Rectal smooth muscle tissue (tissue), 1 donor: ENCODE measurements around the gene GABRB3.

Experiments
- H3K27ac ChIP-seq: one replicate; pipeline ENCODE4 v1.7.0; 2013; ENCODE audit warnings: low read depth, low read length, inconsistent platforms
- H3K27me3 ChIP-seq: one replicate; pipeline ENCODE4 v1.7.0; 2013; ENCODE audit warnings: low read length; ENCODE audit not compliant: control insufficient read depth, insufficient read depth
- H3K36me3 ChIP-seq: one replicate; pipeline ENCODE4 v1.7.0; 2013; ENCODE audit warnings: low read length; ENCODE audit not compliant: control insufficient read depth, insufficient read depth
- H3K4me1 ChIP-seq: one replicate; pipeline ENCODE4 v1.7.0; 2013; ENCODE audit warnings: low read length; ENCODE audit not compliant: control insufficient read depth, insufficient read depth
- H3K4me3 ChIP-seq: one replicate; pipeline ENCODE4 v1.7.0; 2013; ENCODE audit warnings: low read length
- H3K9ac ChIP-seq: one replicate; pipeline ENCODE4 v1.7.0; 2013; ENCODE audit warnings: low read length

The GABRB3 gene

DNA sequence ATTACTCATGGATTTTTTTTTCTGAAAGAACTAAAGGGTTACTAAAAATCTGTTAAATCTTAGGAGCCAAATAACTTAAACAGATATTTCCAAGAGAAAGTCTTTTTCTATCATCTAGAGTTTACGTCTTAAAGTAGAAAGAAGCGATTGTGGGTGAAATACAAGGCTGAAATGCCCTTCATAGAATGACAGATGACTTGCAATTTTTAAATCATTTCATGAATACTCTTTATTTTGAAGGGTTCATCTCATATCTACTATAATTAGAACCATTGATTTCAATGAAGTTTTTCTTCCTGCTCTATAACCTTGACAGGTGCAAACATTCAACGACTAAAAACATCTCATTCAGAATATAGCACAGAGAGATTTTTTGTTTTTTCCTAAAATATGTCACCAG lies 217.0 kb downstream of the GABRB3 start:
- Histone ChIP-seq H3K4me1 (no peaks in the 10 kb centered on the region), H3K27me3 (no peaks in the 10 kb centered on the region), H3K4me3 (no peak overlapping the region), H3K9ac (no peak overlapping the region), H3K36me3 (no peaks in the 10 kb centered on the region), H3K27ac (no peak overlapping the region)

DNA sequence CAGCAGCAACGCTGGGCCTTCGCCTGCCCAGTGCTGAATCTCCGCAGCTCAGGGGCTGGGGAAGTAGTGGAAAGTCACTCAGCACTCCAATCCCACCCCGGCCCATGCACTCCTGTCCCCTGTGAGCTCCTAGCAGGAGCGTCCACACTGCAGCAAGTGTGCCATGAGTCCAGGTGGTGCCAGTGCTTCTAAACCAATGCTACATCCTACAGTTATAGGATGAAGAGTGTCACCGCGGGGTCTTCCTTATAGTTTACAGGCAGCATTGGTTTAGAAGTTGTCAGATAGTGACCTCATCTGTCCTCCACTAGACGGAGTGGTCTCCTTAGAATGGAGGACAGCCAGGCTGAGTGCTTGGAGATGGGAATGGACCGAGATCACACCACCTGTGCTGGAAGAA lies 221.4 kb downstream of the GABRB3 start:
- Histone ChIP-seq H3K4me3 (no peak overlapping the region), H3K9ac (no peak overlapping the region), H3K36me3 (no peaks in the 10 kb centered on the region), H3K27ac (no peak overlapping the region), H3K27me3 (no peaks in the 10 kb centered on the region), H3K4me1 (no peaks in the 10 kb centered on the region)

DNA sequence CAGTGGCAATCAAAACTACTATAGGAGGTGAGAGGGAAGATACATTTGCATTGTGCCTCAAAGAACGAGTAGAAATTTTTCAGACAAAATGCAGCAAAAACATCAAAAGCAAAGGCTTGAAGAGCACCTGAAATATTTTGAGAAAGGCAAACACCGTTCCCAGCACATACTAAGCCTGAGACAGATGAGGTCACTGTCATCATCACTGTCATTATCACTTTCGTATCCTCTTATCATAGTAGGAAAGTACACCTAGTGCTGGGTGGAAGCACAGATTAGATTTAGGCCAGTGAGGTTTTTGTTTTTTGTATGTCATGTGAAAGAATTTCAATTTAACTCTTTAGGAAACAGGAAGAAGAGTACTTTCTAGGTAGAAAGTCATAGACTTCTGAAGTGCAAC lies 222.0 kb downstream of the GABRB3 start:
- Histone ChIP-seq H3K4me3 (no peak overlapping the region), H3K4me1 (no peaks in the 10 kb centered on the region), H3K27me3 (no peaks in the 10 kb centered on the region), H3K36me3 (no peaks in the 10 kb centered on the region), H3K27ac (no peak overlapping the region), H3K9ac (no peak overlapping the region)

DNA sequence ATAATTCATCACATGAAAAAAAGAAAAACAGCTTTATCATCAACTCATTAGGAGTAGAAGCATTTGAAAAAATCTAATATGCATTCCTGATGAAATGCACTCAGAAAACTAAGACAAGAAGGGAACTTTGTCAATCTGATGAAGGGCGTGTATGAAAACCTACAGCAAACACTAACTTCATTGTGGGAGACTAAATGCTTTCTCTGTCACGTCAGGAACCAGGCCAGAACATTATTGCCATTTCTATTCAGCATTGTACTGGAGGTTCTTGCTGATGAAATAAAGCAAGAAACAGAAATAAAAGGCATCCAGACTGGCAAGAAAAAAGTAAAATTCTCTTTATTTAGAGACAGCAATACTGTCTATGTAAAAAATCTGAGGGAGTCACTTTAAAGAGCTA lies 235.2 kb downstream of the GABRB3 start:
- H3K27me3 ChIP-seq = no peaks in the 10 kb centered on the region
- no peaks in the 10 kb centered on the region for H3K36me3 ChIP-seq
- H3K27ac ChIP-seq = no peak overlapping the region
- H3K9ac ChIP-seq = no peak overlapping the region
- H3K4me1 ChIP-seq = no peaks in the 10 kb centered on the region
- no peak overlapping the region for H3K4me3 ChIP-seq

DNA sequence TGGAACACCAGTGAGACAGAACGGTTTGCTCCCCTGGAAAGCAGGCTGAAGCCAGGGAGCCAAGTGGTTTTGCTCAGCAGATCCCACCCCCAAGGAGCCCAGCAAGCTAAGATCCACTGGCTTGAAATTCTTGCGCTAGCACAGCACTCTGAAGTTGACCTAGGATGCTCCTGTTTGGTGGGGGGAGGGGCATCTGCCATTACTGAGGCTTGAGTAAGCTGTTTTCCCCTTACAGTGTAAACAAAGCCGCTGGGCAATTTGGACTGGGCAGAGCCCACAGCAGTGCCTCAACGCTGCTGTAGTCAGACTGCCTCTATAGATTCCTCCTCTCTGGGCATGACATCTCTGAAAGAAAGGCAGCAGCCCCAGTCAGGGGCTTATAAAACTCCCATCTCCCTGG lies 241.4 kb downstream of the GABRB3 start:
- Histone ChIP-seq H3K27me3 (no peaks in the 10 kb centered on the region), H3K9ac (no peak overlapping the region), H3K4me1 (no peaks in the 10 kb centered on the region), H3K36me3 (no peaks in the 10 kb centered on the region), H3K4me3 (no peak overlapping the region), H3K27ac (no peak overlapping the region)

DNA sequence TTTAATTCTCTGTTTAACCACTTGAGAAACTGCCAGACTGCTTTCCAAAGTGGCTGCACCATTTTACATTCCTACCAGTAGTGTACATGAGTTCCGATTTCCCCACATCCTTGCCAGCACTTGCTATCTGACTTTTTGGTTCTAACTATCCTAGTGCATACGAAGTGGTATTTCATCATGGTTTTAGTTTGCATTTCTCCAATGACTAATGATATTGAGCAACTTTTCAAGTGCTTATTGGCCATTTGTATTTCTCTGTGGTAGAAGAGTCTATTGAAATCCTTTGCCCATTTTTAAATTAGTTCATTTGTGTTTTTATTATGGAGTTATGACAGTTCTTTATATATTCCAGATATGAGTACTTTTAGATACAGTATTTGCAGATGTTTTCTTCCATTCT lies 247.8 kb downstream of the GABRB3 start:
- Histone ChIP-seq H3K27ac (no peak overlapping the region), H3K4me3 (no peak overlapping the region), H3K4me1 (no peaks in the 10 kb centered on the region), H3K36me3 (no peaks in the 10 kb centered on the region), H3K9ac (no peak overlapping the region), H3K27me3 (no peaks in the 10 kb centered on the region)

DNA sequence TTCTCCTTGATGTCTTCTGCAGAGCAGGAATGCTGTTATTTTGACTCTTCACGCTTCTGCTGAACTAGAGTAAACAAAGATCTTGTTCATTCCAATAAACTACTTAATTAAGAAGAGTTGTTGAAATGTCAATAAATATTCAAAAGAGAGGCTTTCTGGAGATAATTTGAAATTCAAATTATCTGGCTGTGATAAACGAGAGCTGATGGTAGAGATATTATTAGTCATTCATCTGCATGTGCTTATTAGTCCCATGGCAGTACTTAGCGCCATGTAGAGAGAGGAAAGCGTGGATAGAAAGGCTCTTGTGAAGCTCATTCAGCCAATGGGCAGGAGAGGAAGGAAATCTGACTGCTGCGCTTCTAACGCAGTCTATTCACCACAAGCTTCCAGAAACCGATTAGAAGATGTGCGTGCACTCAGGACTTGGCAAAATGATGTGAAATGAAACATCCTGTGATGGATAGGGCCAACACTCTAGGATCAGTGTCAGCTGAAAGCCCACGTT lies 251.1 kb downstream of the GABRB3 start:
- H3K4me1 ChIP-seq = no peaks in the 10 kb centered on the region
- H3K27ac ChIP-seq = no peak overlapping the region
- H3K9ac ChIP-seq = no peak overlapping the region

DNA sequence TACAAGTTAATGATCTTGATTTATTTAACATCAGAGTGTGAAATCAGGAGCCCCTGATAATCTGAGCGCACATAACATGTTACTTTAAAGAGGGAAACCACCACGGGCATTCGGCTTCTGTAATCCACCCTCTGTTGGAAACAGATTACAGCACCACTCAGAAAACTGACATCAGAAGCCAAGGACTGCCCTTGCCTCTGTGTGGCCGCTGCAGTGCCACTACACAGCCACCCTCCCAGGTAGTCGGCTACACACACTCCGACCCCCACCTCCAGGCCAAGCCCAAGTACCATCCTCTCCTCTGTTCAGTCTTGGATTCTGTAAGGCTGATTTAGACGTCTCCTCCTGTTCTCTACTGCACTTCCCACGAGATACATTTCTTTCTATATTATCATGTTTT lies 251.7 kb downstream of the GABRB3 start:
- no peak overlapping the region for H3K4me3 ChIP-seq

More for the DNA sequence above, 251.1 kb downstream of the GABRB3 start:
- no peaks in the 10 kb centered on the region for H3K27me3 ChIP-seq
- no peaks in the 10 kb centered on the region for H3K36me3 ChIP-seq
- no peak overlapping the region for H3K4me3 ChIP-seq

DNA sequence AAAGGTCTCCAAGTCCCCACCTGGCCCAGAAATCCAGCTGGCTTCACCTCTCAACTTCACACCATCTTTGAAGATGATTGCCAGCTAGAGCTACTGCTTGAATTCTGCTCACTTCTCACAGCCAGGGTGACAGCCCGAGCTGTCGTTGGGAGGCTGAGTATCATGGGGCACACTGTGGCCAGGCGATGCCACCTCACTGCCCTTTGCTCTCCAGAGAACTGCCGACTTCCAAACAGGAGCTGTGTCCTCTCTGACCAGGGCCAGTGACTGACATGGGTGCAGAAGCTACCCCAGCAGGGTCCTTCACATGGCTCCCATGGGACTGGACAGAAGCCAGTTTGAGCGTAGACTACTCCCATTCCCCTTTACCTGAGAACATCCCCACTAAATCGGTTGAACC lies 254.0 kb downstream of the GABRB3 start:
- Histone ChIP-seq H3K27ac (no peak overlapping the region), H3K36me3 (no peaks in the 10 kb centered on the region), H3K9ac (no peak overlapping the region), H3K27me3 (no peaks in the 10 kb centered on the region), H3K4me3 (no peak overlapping the region), H3K4me1 (no peaks in the 10 kb centered on the region)

More for the DNA sequence above, 251.7 kb downstream of the GABRB3 start:
- no peak overlapping the region for H3K27ac ChIP-seq
- no peaks in the 10 kb centered on the region for H3K4me1 ChIP-seq
- no peaks in the 10 kb centered on the region for H3K27me3 ChIP-seq
- no peaks in the 10 kb centered on the region for H3K36me3 ChIP-seq
- H3K9ac ChIP-seq = no peak overlapping the region

DNA sequence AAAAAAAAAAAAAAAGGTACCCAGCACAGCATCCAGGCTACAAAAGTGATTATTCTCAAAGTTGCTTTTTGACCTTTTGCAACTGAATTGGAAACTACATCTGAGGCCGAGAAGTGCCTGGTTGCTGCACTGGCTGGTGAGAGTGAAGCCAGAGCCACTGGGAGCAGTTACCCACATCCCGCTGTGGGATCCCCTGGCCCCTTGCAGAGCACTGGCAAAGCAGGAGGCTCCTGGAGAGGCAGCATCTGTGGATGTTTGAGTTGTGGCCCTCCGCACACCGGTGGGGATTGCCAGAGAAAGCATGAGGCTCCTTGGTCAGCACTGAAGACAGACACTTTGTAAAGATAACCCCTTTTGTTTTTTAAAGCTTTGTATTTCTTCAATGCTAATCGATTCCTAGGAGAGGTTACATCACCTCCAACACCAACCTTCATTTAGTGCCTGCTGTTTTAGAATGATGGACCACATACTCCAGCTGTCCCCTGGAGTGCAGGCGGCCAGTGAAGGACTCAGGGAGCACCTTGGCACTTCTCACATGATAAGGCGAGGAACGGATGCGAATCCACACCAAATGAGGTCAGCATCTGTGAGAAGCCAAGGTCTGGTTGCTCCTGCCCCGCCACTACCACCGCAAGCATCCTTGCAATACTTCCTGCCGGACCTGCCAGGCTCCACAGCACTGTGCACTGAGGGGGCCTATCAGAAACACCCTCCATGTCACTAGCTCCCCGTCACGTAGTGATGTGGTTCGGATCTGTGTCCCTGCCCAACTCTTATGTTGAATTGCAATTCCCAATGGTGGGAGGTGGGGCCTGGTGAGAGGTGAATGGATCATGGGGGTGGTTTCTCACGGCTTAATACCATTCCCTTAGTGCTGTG lies 256.5 kb downstream of the GABRB3 start:
- Histone ChIP-seq H3K27ac (no peak overlapping the region), H3K36me3 (no peaks in the 10 kb centered on the region)

DNA sequence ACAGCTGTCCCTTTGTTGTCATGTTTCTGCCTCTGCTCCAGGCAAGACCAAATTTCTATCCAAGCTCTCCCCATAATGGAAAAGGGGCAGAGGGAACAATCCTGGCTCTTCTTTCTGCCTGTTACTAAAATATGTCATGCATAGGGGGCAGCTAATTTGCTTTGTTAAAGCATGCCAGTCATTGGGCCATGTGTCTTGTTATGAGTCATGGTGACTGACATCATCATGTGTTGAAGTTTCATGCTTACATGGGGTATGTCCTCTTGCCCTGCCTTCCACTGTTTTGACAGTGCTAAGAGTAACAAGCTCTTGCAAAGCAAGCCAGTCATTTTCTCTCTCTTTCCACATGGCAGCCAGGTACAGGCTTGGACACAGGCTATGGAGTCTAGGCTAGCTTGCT lies 268.9 kb downstream of the GABRB3 start:
- H3K9ac ChIP-seq = no peak overlapping the region
- no peaks in the 10 kb centered on the region for H3K36me3 ChIP-seq
- H3K4me1 ChIP-seq = no peaks in the 10 kb centered on the region
- H3K27me3 ChIP-seq = no peaks in the 10 kb centered on the region
- no peak overlapping the region for H3K27ac ChIP-seq
- no peak overlapping the region for H3K4me3 ChIP-seq

More for the DNA sequence above, 256.5 kb downstream of the GABRB3 start:
- Histone ChIP-seq H3K9ac (no peak overlapping the region), H3K27me3 (no peaks in the 10 kb centered on the region), H3K4me1 (no peaks in the 10 kb centered on the region), H3K4me3 (no peak overlapping the region)
